Endothelial cell (in vitro differentiated cells): ENCODE measurements around the gene LCTL. TPM values are rescaled to one million over a fixed set of nuclear protein-coding genes. Genes with fewer than 3 reads are reported as not detected.

Experiments used
- DNase-seq: peaks from one replicate; pipeline ENCODE4 v3.0.0; 2021; ENCODE audit warnings: low spot score
- H3K27ac Mint-ChIP-seq: one replicate; pipeline ENCODE4 v1.8.0; 2021; ENCODE audit warnings: mixed read lengths, inconsistent platforms; ENCODE audit not compliant: unreplicated experiment
- H3K27me3 Mint-ChIP-seq: one replicate; pipeline ENCODE4 v1.8.0; 2021; ENCODE audit warnings: mild to moderate bottlenecking, moderate library complexity, mixed read lengths, inconsistent platforms; ENCODE audit not compliant: unreplicated experiment
- H3K36me3 Mint-ChIP-seq: one replicate; pipeline ENCODE4 v1.8.0; 2021; ENCODE audit warnings: mild to moderate bottlenecking, low read depth, mixed read lengths, inconsistent platforms; ENCODE audit not compliant: unreplicated experiment
- H3K4me1 Mint-ChIP-seq: one replicate; pipeline ENCODE4 v1.8.0; 2021; ENCODE audit warnings: mild to moderate bottlenecking, mixed read lengths, inconsistent platforms; ENCODE audit not compliant: unreplicated experiment
- H3K4me3 Mint-ChIP-seq: one replicate; pipeline ENCODE4 v1.8.0; 2021; ENCODE audit warnings: mild to moderate bottlenecking, mixed read lengths, inconsistent platforms; ENCODE audit not compliant: unreplicated experiment
- H3K9me3 Mint-ChIP-seq: one replicate; pipeline ENCODE4 v1.8.0; 2021; ENCODE audit warnings: mixed read lengths, inconsistent platforms; ENCODE audit not compliant: unreplicated experiment
- total RNA-seq: library from RNA; stranded (reverse); fragmentation: NEBNext Ultra II Directional; extraction: Animal tissue kit (Norgen Biotek cat#: 25700); gene quantifications from one replicate; pipeline ENCODE4 v1.2.1, GENCODE V29; 2021; ENCODE audit not compliant: unreplicated experiment
- TF ChIP-seq, protein P1 (sequence below): fragments of 200-600 bp; sonication (generic); IDR thresholded peaks from one replicate; pipeline ENCODE4 v1.5.0; 2021; ENCODE audit warnings: antibody characterized with exemption; ENCODE audit not compliant: unreplicated experiment

Gene LCTL
- total RNA-seq, 1 donor from 2014 or later = not detected

DNA sequence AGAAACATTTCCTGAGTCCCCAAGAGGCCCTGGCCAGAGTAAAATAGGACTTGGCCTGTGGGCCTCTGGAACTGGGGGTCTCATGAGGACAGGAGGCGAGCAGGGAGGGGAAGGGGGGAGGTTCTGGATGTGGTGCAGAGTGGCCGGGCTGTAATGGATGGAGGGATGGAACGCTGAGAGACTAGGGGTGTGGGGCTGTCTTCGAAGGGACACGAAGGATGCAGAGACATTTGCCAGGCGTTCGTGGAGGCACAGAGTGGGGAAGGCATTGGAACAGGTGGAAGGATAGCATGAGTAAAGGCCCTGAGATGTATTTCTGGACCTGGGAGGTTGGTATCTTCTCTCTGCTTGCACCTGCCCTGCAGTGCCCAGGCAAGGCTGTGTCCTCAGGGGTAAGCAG lies 2.1 kb upstream of the LCTL start:
- Mint-ChIP-seq H3K4me1 (peaks cover 13% of the 10 kb centered on the region), H3K4me3 (no peak overlapping the region), H3K9me3 (no peaks in the 10 kb centered on the region), H3K36me3 (peaks cover 11% of the 10 kb centered on the region), H3K27me3 (peaks cover 14% of the 10 kb centered on the region), H3K27ac (no peak overlapping the region)
- TF ChIP-seq, protein P1, sequence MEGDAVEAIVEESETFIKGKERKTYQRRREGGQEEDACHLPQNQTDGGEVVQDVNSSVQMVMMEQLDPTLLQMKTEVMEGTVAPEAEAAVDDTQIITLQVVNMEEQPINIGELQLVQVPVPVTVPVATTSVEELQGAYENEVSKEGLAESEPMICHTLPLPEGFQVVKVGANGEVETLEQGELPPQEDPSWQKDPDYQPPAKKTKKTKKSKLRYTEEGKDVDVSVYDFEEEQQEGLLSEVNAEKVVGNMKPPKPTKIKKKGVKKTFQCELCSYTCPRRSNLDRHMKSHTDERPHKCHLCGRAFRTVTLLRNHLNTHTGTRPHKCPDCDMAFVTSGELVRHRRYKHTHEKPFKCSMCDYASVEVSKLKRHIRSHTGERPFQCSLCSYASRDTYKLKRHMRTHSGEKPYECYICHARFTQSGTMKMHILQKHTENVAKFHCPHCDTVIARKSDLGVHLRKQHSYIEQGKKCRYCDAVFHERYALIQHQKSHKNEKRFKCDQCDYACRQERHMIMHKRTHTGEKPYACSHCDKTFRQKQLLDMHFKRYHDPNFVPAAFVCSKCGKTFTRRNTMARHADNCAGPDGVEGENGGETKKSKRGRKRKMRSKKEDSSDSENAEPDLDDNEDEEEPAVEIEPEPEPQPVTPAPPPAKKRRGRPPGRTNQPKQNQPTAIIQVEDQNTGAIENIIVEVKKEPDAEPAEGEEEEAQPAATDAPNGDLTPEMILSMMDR = no peak
- no peak for DNase-seq

DNA sequence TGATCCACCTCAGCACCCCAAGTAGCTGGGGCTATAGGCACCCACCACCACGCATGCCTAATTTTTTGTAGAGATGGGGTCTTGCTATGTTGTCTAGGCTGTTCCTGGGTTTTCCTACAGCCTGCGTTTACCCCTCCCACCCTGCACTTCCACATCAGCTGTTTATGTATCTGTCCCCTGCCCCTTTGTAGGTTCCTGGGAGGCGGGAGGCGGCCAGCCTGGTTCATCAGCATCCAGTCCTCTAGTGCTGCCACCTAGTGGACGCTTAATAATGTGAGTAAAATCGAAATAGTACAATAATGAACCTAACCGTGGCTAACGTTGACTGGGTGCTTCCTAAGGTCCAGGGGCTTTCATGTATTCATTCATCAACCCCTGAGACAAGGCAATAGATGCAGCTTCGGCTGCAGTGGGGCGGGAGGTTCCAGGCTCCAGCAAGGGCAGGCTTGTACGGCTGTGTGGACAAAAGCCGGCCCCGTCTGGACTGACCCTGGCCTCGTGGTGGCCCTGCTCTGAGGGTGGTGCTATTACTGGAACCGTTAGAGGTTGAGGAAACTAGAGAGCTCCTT lies 1.2 kb upstream of the LCTL start:
- Mint-ChIP-seq H3K4me3 (no peak overlapping the region), H3K27me3 (peaks cover 14% of the 10 kb centered on the region), H3K27ac (peak overlapping the region; percentile 31), H3K4me1 (peaks cover 13% of the 10 kb centered on the region), H3K9me3 (no peaks in the 10 kb centered on the region), H3K36me3 (peaks cover 11% of the 10 kb centered on the region)
- TF ChIP-seq, protein P1 = peak; percentile 81
- DNase-seq = peak; percentile 76

DNA sequence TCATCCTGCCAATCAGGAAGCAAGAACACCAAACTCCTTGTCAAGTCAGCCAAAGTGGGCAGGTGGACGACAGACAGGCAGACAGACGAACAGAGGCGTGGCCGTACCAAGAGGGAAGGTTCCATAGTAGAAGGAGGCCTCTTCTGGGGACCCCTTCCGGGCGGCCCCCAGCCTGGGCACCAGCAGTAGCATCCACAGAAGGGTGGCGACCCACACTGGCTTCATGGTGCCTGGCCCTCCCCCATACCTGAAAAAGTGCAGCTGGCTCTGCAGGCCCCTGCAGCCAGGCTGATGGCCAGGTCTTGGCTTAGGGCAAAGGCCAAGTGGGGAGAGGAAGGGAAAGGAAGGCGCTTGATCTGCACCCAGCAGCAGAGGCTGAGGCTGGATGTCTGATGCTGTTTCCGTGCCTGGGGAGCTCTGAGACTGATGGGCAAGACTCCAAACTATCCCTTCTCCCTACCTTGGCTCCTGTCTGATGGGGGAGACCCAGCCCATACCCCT lies 607 bp downstream of the LCTL start:
- Mint-ChIP-seq H3K9me3 (no peaks in the 10 kb centered on the region), H3K36me3 (peaks cover 4% of the 10 kb centered on the region), H3K27me3 (peaks cover 14% of the 10 kb centered on the region), H3K4me3 (peak overlapping the region; percentile 40), H3K4me1 (peaks cover 13% of the 10 kb centered on the region), H3K27ac (peak overlapping the region; percentile 67)
- no peak for DNase-seq
- TF ChIP-seq, protein P1 = no peak

DNA sequence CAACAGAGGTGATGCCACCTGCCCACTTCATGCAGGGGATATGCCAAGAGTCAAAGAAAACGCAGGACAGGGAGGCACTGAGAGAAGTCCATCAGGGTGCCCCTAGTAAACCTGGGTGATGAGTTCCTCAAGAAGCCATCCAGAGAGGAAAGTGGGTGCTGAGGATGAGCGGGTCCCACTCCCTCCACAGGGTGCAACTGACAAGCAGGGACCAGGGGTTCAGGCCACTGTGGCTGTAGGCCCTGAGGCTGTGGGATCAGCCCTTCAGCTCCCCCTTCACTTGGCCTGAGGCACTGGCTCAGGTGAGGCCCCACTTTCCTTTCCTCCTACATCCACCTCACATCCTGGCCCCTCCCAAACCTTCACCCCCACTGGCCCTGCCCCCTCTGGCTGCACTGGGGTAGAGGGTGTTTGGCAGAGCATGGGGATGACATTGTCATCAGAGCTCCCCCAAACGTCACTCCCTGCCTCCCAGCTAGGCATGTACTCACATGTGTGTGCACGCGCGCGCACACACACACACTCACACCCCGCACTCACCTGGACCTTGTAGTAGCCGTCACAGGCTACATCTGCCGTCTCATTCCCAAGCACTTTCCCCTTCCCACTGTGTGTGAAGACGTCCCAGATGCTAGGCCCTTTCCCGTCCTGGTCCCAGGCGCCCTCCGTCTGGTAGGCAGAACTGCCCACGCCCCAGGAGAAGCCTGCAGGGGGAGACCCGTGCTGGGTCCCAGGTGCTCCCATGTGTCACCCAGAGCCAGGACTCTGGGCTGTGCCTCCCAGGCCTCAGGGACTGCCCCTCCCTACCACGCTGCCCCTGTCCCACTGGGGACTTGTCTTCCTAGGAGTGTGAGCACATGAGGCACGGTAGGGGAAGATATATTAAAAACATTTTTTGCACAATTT lies 1.4 kb downstream of the LCTL start:
- Mint-ChIP-seq H3K36me3 (peaks cover 4% of the 10 kb centered on the region), H3K27me3 (peaks cover 11% of the 10 kb centered on the region), H3K9me3 (no peaks in the 10 kb centered on the region), H3K4me1 (peaks cover 13% of the 10 kb centered on the region), H3K4me3 (no peak overlapping the region), H3K27ac (no peak overlapping the region)
- DNase-seq = no peak
- TF ChIP-seq, protein P1 = no peak
